HG02571 (cell line): ENCODE measurements around the gene HDGF.
A peak's percentile ranks its signal among the peaks of the same experiment; 100 is the strongest.

Experiments used
- ATAC-seq: cut with Tn5 transposase; IDR thresholded peaks from one replicate; pipeline ENCODE4 v1.9.1; 2021; ENCODE audit warnings: mild to moderate bottlenecking, moderate library complexity; ENCODE audit not compliant: unreplicated experiment

HDGF gene

DNA sequence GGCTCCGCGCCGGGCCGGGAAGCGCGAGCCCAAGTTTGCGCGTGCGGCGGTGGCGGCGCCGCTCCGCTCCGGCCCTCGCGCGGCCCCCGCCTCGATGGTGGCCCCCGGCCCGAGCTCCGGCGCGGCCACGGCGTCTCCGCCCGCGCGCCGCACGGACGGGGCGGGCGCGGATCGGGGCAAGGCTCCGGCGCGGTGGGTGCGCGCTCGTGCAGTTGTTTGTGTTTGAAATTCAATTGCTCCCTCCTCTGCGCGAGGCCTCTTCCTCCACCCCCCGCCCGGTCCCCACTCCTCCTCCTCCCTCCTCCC is at the start of gene HDGF:
Gene HDGF (minus strand): TSS at position 225 of the 306 bp plus-strand sequence. CDS start 246 bp downstream, outside the sequence.
- peak; percentile 10 for ATAC-seq

DNA sequence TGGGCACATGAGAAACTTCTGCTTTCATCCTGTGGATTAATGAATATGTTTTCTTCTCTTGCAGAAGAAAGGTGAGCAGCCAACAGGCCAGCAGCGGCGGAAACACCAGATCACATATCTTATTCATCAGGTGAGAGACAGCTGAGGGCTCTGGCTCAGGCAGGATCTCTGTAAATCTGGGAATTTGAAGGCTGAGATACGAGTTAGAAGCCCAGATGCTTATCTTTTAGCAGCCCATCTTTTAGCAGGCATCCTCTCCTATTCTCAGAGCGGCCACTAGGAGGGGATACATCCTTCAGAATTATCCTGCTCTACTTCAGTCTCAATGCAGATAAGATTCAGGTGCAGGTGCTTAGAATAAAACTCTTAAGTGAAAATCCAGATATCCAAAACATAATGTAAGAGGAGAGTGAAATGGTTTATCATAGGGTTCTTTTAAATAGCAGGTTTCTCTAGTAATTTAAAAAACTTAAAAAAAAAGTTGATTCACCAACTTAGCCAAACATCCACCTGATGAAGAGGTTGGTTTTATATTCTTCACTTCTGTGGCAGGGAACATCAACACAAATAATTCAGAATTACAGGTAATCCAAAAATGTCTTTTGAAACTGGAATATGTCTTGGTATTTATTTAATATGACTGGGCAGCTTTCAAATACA is 45.9 kb upstream of the HDGF start:
- no peak for ATAC-seq

DNA sequence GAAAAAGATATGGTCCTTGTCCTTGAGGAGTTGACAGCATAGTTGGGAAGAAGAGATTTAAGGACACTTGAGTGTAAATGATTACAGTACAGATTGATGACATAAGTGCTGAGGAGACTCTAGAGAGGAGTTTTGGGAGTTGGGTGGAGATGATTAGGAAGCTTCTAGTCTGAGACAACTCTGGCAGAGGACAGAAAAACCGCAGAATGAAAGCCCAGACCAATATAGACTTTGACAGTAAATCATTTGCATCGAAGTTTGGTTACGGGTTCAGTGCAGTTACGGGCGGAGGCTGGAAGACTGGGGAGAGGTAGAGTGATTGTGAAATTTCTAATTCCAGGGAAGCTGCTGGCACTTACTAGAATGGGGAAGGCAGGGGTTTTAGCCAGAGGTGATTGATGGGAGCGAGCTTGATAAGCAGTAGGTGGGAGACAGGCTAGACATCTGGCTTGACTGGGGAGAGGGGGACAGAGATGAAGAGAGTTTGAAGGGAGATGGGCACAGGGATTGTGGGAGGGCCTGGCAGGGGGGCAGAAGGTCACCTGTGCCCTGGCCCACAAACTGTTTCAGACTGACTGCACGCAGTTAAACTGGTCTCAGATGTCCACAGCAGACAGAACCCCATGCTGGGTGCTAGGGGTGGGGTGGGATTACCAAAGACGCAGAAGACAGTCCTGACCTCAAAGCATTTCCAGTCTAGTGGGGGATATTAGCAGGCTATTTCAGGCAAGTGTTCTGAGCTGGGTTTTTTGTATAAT is 45.0 kb upstream of the HDGF start:
- ATAC-seq: no peak

DNA sequence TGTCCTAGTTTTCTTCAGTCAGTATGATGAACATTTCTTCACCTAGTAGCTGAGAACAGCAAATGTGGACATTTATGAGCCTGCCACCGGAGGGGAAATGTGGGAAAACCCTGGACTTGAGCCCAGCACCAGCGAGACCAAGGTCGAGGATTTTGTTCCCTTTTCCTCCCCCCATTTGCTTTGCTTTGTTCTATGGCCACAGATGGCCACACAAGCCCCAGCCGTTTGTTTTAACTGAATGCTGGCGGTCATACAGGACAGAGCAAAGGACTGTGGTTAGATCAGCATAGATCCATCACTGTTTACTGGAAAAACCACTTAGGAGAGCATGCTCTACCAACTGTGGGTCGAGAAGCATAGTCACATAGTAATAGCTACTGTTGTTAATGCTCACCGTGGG is 44.3 kb upstream of the HDGF start:
- no peak for ATAC-seq

DNA sequence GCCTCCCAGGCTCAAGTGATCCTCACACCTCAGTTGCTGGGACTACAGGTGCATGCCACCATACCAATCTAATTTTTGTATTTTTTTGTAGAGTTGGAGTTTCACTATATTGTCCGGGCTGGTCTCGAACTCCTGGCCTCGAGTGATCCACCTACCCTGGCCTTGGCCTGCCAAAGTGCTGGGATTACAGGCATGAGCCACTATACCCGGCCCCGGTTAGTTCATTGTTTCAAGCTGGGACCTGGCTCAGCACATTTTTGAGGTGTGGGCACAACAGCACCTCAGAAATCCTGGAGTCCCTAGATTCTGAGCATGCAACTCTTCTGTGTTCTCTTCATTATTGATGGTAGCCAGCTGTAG is 43.9 kb upstream of the HDGF start:
- ATAC-seq: no peak

DNA sequence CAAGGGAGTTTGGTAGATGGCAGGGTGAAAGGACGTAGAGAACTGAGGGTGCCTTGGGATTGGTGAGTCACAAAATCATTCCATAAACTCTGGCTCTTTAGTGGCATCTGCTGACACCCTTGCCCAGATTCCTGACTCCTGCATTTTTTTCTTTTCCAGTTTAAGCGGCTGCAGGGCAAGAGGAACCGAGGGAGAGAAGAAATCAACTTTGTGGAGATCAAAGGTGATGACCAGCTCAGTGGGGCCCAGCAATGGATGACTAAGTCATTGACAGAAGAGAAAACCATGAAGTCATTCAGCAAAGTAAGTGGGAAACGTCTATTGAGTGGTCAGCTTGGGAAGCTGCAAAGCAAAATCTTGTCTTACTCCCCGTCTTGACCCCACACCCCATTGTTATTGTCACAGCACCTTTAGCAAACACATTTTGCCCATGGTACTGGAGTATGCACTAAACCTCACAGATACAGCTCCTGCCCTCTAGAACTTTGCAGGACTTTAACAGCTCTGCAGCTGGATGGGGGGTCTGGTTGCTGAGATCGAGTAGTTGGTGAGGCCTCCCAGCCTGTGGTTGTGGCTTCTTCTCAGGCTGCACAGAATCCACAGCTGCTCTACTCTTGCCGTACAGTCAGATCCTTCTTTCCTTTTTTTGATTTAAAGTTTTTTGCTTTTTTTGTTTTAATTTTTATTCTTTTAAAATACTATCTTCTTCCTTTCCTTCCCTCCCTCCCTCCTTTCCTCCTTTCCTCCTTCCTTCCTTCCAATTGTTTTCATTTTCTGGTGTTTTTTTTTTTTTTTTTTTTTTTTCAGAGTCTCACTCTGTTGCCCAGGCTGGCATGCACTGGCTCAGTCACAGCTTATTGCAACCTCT is 43.3 kb upstream of the HDGF start:
- no peak for ATAC-seq

DNA sequence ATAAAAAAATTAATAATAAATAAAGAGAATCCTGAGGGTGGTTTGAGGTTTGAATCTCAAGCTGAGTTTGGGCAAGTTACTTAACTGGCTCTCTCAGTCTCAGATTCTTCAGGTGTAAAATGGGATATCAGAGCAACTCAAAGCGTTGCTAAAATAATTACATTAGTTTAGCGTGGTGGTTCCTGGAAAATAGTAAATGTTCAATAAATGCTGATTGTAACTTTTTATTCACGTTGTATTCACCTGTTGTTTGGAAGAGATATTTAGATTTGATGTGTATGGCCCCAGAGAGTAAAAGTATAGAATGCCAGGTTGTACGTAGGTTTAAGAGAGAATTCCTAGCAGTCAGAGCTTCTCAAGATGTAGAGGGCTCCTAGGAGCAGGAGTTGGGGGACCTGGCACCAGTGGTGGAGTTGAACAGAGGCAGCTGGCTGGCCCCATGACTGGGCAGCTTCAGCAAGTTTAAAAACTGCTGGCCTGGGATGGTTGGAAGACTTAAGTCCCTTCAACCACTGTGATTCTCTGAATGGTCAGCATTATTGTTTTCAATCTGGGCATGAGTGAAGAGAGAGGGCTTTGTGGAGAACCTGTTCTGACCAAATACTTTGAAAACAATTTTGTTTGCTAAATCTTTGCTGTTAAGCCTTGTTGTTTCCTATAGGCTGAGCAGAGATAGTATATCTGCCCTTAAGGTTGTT is 38.3 kb upstream of the HDGF start:
- no peak for ATAC-seq

DNA sequence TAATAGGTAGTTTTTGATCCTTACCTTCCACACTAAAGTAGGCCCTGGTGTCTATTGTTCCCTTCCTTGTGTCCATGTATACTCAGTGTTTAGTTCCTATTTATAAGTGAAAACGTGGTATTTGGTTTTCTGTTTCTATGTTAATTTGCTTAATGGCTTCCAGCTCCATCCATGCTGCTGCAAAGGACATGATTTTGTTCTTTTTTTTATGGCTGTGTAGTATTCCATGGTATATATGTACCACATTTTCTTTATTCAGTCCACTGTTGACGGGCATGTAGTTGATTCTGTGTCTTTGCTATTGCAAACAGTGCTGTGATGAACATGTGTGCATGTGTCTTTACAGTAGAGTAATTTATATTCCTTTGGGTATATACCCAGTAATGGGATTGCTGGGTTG is 36.7 kb upstream of the HDGF start:
- no peak for ATAC-seq

DNA sequence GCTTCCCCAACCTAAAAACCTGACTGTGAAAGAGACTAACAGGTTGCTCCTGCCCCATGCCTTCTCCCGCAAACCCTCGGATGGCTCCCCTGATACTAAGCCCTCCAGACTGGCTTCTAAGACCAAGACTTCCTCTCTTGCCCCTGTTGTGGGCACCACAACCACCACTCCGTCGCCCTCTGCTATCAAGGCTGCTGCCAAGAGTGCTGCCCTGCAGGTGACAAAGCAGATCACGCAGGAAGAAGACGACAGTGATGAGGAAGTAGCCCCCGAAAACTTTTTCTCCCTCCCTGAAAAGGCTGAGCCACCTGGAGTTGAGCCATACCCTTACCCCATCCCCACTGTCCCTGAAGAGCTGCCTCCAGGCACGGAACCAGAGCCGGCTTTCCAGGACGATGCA is 35.2 kb upstream of the HDGF start:
- no peak for ATAC-seq

DNA sequence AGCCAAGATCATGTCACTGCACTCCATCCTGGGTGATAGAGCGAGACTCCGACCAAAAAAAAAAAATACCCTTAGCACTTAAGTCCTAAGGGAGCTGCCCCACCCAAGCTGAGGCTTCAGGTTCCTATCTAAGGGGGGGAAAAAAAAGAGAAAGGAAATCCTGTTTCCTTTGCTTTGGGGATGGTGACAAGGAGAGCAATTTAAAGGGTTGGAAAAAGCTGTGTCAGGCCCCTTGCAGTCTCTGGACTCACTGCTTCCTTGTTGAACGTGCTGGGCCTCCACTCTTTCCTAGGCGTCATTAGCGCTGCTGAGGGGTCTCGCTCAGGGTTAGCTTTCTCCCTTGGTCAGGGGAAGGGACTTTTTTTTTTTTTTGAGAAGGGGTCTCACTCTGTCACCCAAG is 34.0 kb upstream of the HDGF start:
- ATAC-seq: no peak

DNA sequence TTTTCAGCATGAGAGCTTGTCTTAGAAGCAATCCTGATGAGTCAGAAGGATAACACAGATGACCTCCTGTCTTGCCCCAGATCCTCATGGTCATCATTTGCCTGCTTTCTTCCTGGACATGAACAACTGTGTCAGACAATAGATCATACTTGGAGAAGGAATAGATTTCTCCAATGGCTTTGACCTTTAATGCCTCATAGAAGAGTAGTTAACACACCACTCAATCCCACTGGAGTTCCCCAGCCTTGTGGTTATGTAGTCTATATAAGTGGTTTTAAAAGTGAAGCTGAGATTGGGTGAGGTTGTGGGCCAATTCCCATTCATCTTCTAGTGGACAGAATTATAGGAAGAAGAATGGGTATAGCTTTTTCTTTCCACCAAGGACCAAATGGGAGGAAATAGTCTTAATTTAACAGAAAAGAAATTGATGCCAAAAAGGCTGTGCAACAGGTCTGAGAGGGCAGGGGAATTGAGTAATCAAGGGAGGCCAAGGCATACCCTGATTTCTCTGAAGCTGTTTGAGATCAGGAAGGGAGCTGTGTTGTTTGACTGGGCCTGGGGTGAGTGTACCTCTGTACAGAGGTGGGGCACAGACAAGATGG is 30.2 kb upstream of the HDGF start:
- ATAC-seq: no peak

DNA sequence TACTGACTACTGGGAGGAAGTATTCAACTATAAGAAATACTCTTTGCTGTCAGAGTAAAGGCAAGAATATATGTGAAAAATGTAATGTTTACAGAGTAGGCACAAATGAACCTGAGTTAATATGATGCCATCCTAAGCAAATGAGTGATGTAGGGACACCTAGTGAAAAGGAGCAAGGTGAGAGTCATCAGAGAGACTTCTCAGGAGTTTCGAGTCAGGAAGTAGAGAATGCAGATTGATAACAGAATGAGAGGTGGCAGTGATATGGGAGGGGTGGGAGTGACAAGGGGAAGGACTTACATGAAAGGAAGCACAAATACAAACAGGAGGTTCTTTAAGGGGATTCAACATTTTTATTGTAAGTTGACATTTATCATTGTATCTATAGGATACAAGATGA is 26.1 kb upstream of the HDGF start:
- ATAC-seq: no peak

DNA sequence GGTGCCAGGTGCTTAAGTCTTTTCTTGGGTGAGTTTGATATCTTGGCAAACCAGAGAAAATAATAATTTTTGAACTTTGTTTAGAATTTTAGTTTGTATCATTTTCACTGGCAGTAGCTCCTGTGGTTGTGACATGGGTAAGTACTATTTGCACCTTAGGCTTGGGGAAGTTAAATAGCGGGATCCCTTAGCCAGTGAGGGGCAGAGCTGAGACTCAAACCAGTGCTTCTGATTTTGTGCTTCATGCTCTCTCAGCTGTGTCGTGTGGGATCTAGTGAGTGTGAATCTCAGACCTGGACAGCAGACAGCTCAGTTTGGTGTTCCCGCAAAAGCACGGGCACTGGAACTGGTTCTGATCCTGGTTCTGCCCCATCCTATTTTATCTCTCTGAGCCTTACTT is 25.5 kb upstream of the HDGF start:
- ATAC-seq: no peak

DNA sequence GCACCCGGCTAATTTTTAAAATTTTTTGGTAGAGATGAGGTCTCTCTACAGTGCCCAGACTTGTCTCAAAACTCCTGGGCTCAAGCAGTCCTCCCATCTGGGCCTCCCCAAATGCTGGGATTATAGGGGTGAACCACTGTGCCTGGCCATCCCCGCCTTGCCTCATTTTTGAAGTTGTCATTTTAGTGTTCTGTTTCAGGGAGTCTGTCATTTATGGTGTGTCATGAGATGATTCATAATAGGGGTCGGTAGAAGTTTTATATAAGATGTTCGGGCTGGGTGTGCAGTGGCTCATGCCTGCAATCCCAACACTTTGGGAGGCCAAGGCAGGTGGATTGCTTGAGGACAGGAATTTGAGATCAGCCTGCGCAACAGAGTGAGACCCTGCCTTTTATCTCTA is 24.3 kb upstream of the HDGF start:
- no peak for ATAC-seq

DNA sequence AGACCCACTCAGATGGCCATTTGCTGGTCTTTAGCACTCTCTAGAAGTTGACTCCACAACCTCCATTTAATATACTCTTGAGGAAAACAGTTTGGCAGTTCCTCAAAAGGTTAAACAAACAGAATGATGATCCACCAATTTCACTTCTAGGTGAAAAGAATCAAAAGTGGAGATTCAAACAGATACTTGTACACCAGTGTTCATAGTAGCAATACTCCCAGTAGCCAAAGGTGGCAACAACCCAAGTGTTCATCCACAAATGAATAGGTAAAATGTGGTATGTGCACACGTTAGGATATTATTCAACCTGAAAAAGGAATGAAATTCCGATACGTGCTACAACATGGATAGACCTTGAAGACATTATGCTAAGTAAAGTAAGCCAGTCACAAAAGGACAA is 22.1 kb upstream of the HDGF start:
- ATAC-seq: no peak

DNA sequence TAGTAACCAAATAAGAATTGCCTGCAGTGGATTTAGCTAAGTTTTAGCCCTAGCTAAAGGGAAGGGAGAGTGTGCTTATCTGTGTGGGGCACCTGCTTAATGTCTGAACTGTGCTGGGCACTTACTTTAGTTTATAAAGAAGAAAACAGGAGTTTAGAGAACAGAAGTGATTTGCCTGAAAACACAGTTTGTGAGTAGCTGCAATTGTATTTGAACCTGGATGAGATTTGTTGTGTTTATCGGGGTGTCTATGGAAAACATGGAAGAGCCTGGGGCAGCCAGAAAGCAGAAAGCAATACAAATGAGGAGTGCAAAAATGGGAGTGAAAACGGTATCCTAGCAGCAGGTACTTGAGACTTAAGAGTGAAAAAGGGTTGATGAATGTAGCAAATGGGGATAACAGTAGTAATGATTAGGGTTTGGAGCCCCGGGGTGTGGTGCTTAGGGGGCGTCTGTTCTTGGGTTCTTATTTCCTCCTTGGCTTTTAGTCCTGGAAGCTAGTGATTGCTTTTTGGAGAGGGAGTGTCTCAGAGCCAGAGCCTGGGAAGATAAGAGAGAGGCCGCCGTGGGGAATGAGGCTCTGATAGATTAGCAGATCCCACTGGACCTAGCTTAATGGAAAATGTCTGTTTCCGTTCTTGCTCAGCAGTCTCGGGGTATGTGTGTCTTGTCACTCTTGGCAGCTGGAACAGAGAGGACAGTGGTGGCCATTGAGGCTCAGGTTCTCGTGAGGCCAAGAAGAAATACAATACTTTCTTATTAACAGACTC is 21.4 kb upstream of the HDGF start:
- ATAC-seq: no peak

DNA sequence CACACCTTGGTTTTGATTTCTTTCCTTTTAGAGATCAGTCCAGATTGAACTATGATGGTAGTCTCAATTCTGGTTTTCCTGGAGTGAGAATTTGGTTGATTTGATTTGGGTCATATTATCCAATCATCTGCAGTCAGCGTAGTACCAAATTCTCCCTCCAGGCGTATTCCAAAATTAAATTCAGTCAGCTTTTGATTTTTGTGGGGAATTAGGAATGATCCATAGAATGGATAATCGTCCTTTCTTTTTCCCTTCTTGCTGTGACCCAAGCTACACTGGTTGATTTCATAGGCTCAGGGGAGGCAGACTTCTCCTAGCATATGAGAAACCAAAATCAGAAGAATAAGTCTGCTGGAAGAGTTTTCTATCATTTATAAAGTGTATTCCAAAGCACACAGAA is 20.7 kb upstream of the HDGF start:
- ATAC-seq: no peak

DNA sequence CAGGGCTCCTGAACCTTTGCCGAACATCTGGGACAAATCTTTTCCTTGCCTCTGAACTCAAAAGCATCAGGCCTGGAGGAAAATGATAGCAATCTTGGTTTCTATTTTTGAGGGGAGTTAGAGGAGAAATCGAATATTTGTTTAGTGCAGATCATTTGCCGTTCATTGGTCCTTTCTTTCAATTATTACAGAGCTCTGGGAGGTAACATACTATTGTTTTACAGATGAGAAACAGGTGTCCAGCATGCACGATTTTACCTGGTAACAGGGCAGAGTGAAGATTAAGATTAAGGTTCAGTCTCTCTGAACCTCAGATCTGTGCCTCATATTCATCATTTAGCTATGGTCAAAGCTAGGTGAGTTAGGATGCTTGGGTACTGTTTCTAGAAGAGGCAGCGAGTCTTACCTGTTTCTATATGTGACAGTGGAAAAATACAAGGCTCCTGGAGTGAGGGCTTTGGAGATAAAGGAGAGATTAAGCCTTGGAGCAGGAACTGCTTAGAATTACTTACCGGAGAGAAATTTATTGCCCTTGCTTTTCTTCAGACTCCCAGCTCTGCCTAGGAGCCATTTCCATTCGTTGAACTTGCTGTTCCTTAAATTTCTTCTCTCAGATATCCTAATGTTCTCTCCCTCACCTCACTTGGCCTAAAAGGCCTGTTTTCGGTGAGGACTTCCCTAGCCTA is 17.3 kb upstream of the HDGF start:
- ATAC-seq: no peak

DNA sequence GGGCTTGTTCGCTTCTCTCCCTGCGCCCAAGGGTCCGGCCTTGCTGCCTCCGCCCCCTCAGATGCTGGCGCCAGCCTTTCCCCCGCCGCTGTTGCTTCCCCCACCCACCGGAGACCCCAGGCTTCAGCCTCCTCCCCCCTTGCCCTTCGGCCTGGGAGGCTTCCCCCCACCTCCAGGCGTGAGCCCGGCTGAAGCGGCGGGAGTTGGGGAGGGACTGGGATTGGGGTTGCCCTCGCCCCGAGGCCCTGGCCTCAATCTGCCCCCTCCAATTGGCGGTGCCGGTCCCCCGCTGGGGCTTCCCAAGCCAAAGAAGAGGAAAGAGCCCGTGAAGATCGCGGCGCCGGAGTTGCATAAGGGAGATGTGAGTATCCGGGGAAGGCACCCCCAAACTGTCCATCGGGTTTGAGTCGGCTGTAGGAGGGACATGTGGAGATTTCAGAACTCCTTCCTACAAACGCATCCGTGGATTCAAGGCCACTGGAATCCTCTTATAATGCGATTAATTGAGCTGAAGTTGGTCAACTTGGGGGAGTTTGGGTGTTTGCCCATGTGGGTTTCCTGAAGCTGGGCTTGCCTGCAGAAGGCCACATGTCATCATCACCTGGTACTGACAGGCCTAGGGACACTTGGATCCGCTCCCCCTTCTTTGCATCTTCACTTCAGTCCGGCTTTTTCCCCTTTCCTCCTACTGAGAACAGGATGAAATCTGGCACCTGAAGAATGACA is 16.6 kb upstream of the HDGF start:
- ATAC-seq: peak; percentile 15
